Caco-2 (cell line): ENCODE measurements around the gene ADGRB3. TPM values are rescaled to one million over a fixed set of nuclear protein-coding genes. Genes with fewer than 3 reads are reported as not detected.

Experiments
- BruUV-seq: library from RNA; stranded (reverse); fragments of 400-500 nt; replicated peaks from 2 replicates; lab custom pipeline; 2021; lab: Mats Ljungman, UMichigan
- CTCF ChIA-PET: fragments of 300-600 bp; sonication (Branson Sonifier 250); formaldehyde crosslinking; loops from one replicate; lab custom pipeline; 2022; ENCODE audit warnings: antibody characterized with exemption; lab: Charles Lee
- POLR2A ChIA-PET: fragments of 300-600 bp; sonication (Branson Sonifier 250); formaldehyde crosslinking; loops from one replicate; lab custom pipeline; 2022; ENCODE audit warnings: antibody characterized with exemption; lab: Charles Lee
- DNase-seq, 2 experiments: peaks; one replicate each; pipeline versions ENCODE4 v3.0.0 to v3.0.0-alpha.2; 2020 to 2022
- H3K27me3 ChIP-seq: replicated peaks from 2 replicates; pipeline ENCODE4 v1.6.0; 2011; ENCODE audit warnings: low read length; ENCODE audit not compliant: control insufficient read depth, insufficient read depth
- H3K36me3 ChIP-seq: 2 replicates; pipeline ENCODE4 v1.5.1; 2011; ENCODE audit warnings: low read length; ENCODE audit not compliant: control insufficient read depth, insufficient read depth
- H3K4me1 ChIP-seq: fragments of 250-450 bp; sonication (Bioruptor Pico); 2 replicates; pipeline ENCODE4 v1.5.1; 2020; ENCODE audit warnings: mild to moderate bottlenecking
- H3K4me3 ChIP-seq: 2 replicates; pipeline ENCODE4 v1.5.1; 2011; ENCODE audit warnings: low read depth, mild to moderate bottlenecking, control low read depth, low read length
- H3K9me3 ChIP-seq: fragments of 250-450 bp; sonication (Bioruptor Pico); 2 replicates; pipeline ENCODE4 v1.5.1; 2020; ENCODE audit warnings: mild to moderate bottlenecking, moderate library complexity
- H3K27ac Mint-ChIP-seq: one replicate; pipeline ENCODE4 v1.8.0; 2022; ENCODE audit warnings: mixed read lengths; ENCODE audit not compliant: unreplicated experiment
- H3K27me3 Mint-ChIP-seq: one replicate; pipeline ENCODE4 v1.8.0; 2022; ENCODE audit warnings: mixed read lengths; ENCODE audit not compliant: insufficient read depth, unreplicated experiment
- H3K36me3 Mint-ChIP-seq: one replicate; pipeline ENCODE4 v1.8.0; 2022; ENCODE audit warnings: mild to moderate bottlenecking, mixed read lengths; ENCODE audit not compliant: insufficient read depth, unreplicated experiment
- H3K4me1 Mint-ChIP-seq: one replicate; pipeline ENCODE4 v1.8.0; 2022; ENCODE audit warnings: low read depth, mixed read lengths; ENCODE audit not compliant: unreplicated experiment
- H3K4me3 Mint-ChIP-seq: one replicate; pipeline ENCODE4 v1.8.0; 2022; ENCODE audit warnings: mild to moderate bottlenecking, moderate library complexity, mixed read lengths; ENCODE audit not compliant: unreplicated experiment
- H3K9me3 Mint-ChIP-seq: one replicate; pipeline ENCODE4 v1.8.0; 2022; ENCODE audit warnings: mixed read lengths; ENCODE audit not compliant: unreplicated experiment
- CTCF ChIP-seq, 2 experiments: fragments of 200-600 bp in 1 of 2; IDR thresholded peaks; 1 replicate in 1 of 2; 2 replicates in 1 of 2; pipeline versions ENCODE4 v1.5.1 to v1.8.0; 2011 to 2022; ENCODE audit warnings: antibody characterized with exemption in 1 of 2, control low read depth in 1 of 2, inconsistent platforms in 1 of 2, low read depth in 1 of 2, low read length in 1 of 2, mild to moderate bottlenecking in 1 of 2, moderate library complexity in 1 of 2; ENCODE audit not compliant: insufficient read depth in 1 of 2, severe bottlenecking in 1 of 2, unreplicated experiment in 1 of 2
- intact Hi-C: fragments of 100-400 bp; cut with micrococcal nuclease; formaldehyde crosslinking; loops from one replicate; pipeline ENCODE4 v1.10.0; 2022; ENCODE audit not compliant: unreplicated experiment
- total RNA-seq: library from RNA; stranded (reverse); gene quantifications from 2 replicates; pipeline ENCODE4 v1.2.3, GENCODE V29; 2022

Gene ADGRB3
- total RNA-seq, 1 experiment from 2014 or later = 0.18 TPM

GRCh38 chr6:68709882-68710281 lies 74.8 kb downstream of the ADGRB3 start:
- no TSS peak for BruUV-seq
- TF ChIP-seq CTCF (IDR thresholded peaks at IDR 0.05; ENCODE audit: insufficient read depth in 1 of 2, low read depth in 1 of 2, low read length in 1 of 2, severe bottlenecking in 1 of 2, unreplicated experiment in 1 of 2) = no peak
- Mint-ChIP-seq H3K4me3 (no peak overlapping the region), H3K27me3 (peaks cover 10% of the 10 kb centered on the region), H3K4me1 (no peaks in the 10 kb centered on the region), H3K9me3 (no peaks in the 10 kb centered on the region), H3K27ac (no peak overlapping the region), H3K36me3 (no peaks in the 10 kb centered on the region)
- ChIA-PET CTCF (no interaction called here), POLR2A (no interaction called here)
- Histone ChIP-seq H3K27me3 (no peaks in the 10 kb centered on the region), H3K4me3 (no peak overlapping the region), H3K4me1 (no peaks in the 10 kb centered on the region), H3K36me3 (no peaks in the 10 kb centered on the region), H3K9me3 (no peaks in the 10 kb centered on the region)
- intact Hi-C loops = no loop called here
- no peak for DNase-seq

- BruUV-seq = no TSS peak
- no peaks in the 10 kb centered on the region for H3K9me3 Mint-ChIP-seq
- DNase-seq = no peak
- H3K27ac Mint-ChIP-seq = no peak overlapping the region
- no peaks in the 10 kb centered on the region for H3K4me1 ChIP-seq
- CTCF ChIA-PET = no interaction called here
- peaks cover 10% of the 10 kb centered on the region for H3K27me3 Mint-ChIP-seq
- no peaks in the 10 kb centered on the region for H3K36me3 Mint-ChIP-seq
- no peak overlapping the region for H3K4me3 Mint-ChIP-seq
- no peaks in the 10 kb centered on the region for H3K9me3 ChIP-seq
- POLR2A ChIA-PET = no interaction called here
- no peaks in the 10 kb centered on the region for H3K27me3 ChIP-seq
- no peak for TF ChIP-seq CTCF (IDR thresholded peaks at IDR 0.05; ENCODE audit: insufficient read depth in 1 of 2, low read depth in 1 of 2, low read length in 1 of 2, severe bottlenecking in 1 of 2, unreplicated experiment in 1 of 2)
- no peaks in the 10 kb centered on the region for H3K36me3 ChIP-seq
- no peak overlapping the region for H3K4me3 ChIP-seq
- intact Hi-C loops = no loop called here
- H3K4me1 Mint-ChIP-seq = no peaks in the 10 kb centered on the region
Observed at GRCh38 chr6:68710496-68710895, 75.4 kb downstream of the ADGRB3 start.

GRCh38 chr6:68710916-68711315 lies 75.8 kb downstream of the ADGRB3 start:
- POLR2A ChIA-PET = no interaction called here
- no peaks in the 10 kb centered on the region for H3K9me3 ChIP-seq
- H3K4me1 Mint-ChIP-seq = no peaks in the 10 kb centered on the region

More at GRCh38 chr6:68710916-68711315, 75.8 kb downstream of the ADGRB3 start:
- BruUV-seq = no TSS peak
- Histone ChIP-seq H3K27me3 (no peaks in the 10 kb centered on the region), H3K4me3 (no peak overlapping the region), H3K4me1 (no peaks in the 10 kb centered on the region), H3K36me3 (no peaks in the 10 kb centered on the region)
- no peaks in the 10 kb centered on the region for H3K36me3 Mint-ChIP-seq
- H3K27ac Mint-ChIP-seq = no peak overlapping the region
- TF ChIP-seq CTCF (IDR thresholded peaks at IDR 0.05; ENCODE audit: insufficient read depth in 1 of 2, low read depth in 1 of 2, low read length in 1 of 2, severe bottlenecking in 1 of 2, unreplicated experiment in 1 of 2) = no peak
- intact Hi-C loops = no loop called here
- DNase-seq = no peak
- no peak overlapping the region for H3K4me3 Mint-ChIP-seq
- CTCF ChIA-PET = no interaction called here
- H3K9me3 Mint-ChIP-seq = no peaks in the 10 kb centered on the region
- H3K27me3 Mint-ChIP-seq = peaks cover 10% of the 10 kb centered on the region
